Natural killer cell (primary cell): Measurements from ENCODE around the gene IL1RAPL1. TPM values are rescaled to one million over a fixed set of nuclear protein-coding genes. Genes with fewer than 3 reads are reported as not detected.
"Not testable (repeated sequence)": the region's sequence is repeated elsewhere in the genome, so short reads cannot be mapped to it uniquely, and the experiment has no call there.

Experiments used
- ATAC-seq, 3 donors: fragments of 150-1000 bp in 2 of 3; fragments of 200-7000 bp in 1 of 3; cut with Tn5 transposase; 1 replicate in 1 of 3; 2 replicates in 2 of 3; pipeline ENCODE4 v1.10.0; 2021; ENCODE audit warnings: mild to moderate bottlenecking in 2 of 3, moderate library complexity in 2 of 3
- DNase-seq, 2 donors: peaks; one replicate each; pipeline versions ENCODE4 v3.0.0 to v3.0.0-alpha.2; 2013 to 2021; ENCODE audit warnings: mixed read lengths in 1 of 2
- H3K27ac ChIP-seq: one replicate; pipeline ENCODE4 v1.5.1; 2013; ENCODE audit warnings: mild to moderate bottlenecking, low read length
- H3K27me3 ChIP-seq: one replicate; pipeline ENCODE4 v1.6.1; 2013; ENCODE audit warnings: low read length; ENCODE audit not compliant: control insufficient read depth, insufficient read depth
- H3K36me3 ChIP-seq: one replicate; pipeline ENCODE4 v1.6.1; 2013; ENCODE audit warnings: low read length; ENCODE audit not compliant: control insufficient read depth, insufficient read depth
- H3K4me1 ChIP-seq: one replicate; pipeline ENCODE4 v1.6.1; 2013; ENCODE audit warnings: low read length; ENCODE audit not compliant: control insufficient read depth, insufficient read depth
- H3K4me3 ChIP-seq: one replicate; pipeline ENCODE4 v1.5.1; 2013; ENCODE audit warnings: low read length
- H3K9me3 ChIP-seq: one replicate; pipeline ENCODE4 v1.6.1; 2013; ENCODE audit warnings: low read length; ENCODE audit not compliant: control insufficient read depth, insufficient read depth
- H3K27ac Mint-ChIP-seq, 2 donors: one replicate each; pipeline ENCODE4 v1.8.0; 2022; ENCODE audit warnings: mild to moderate bottlenecking in 2 of 2, mixed read lengths in 2 of 2, moderate library complexity in 1 of 2
- H3K27me3 Mint-ChIP-seq, 2 donors: one replicate each; pipeline ENCODE4 v1.8.0; 2022; ENCODE audit warnings: low read depth in 2 of 2, mixed read lengths in 2 of 2
- H3K36me3 Mint-ChIP-seq: one replicate; pipeline ENCODE4 v1.8.0; 2022; ENCODE audit warnings: mixed read lengths
- H3K4me1 Mint-ChIP-seq, 2 donors: one replicate each; pipeline ENCODE4 v1.8.0; 2022; ENCODE audit warnings: mixed read lengths in 2 of 2
- H3K4me3 Mint-ChIP-seq: one replicate; pipeline ENCODE4 v1.8.0; 2022; ENCODE audit warnings: mild to moderate bottlenecking, moderate library complexity, mixed read lengths
- H3K9me3 Mint-ChIP-seq, 2 donors: one replicate each; pipeline ENCODE4 v1.8.0; 2022; ENCODE audit warnings: mixed read lengths in 2 of 2
- WGBS: methylation state at CpG from one replicate; pipeline ENCODE4 v1.1.7; 2013; ENCODE audit warnings: missing lambda C conversion rate; ENCODE audit not compliant: insufficient coverage; 5-methylcytosine and 5-hydroxymethylcytosine counted together
- intact Hi-C: fragments of 100-400 bp; cut with micrococcal nuclease; formaldehyde crosslinking; loops from one replicate; pipeline ENCODE4 v1.14.2; 2022
- total RNA-seq, 4 donors: library from RNA; stranded (reverse); fragments of 120-200 nt in 1 of 4; gene quantifications; one replicate each; pipeline versions ENCODE4 v1.2.3 to v1.2.4, GENCODE V29; 2013 to 2022
- TF ChIP-seq, protein P1 (sequence below): fragments of 200-600 bp; IDR thresholded peaks from one replicate; pipeline ENCODE4 v1.8.0; 2022; ENCODE audit warnings: antibody characterized with exemption

Gene IL1RAPL1
- total RNA-seq, 3 donors from 2014 or later (not counting 1 experiment from before 2014, with no cell fraction given): not detected

GRCh38 chrX:29107231-29107630 lies 520.0 kb downstream of the IL1RAPL1 start:
- no peaks in the 10 kb centered on the region for H3K27me3 Mint-ChIP-seq
- TF ChIP-seq, protein P1, sequence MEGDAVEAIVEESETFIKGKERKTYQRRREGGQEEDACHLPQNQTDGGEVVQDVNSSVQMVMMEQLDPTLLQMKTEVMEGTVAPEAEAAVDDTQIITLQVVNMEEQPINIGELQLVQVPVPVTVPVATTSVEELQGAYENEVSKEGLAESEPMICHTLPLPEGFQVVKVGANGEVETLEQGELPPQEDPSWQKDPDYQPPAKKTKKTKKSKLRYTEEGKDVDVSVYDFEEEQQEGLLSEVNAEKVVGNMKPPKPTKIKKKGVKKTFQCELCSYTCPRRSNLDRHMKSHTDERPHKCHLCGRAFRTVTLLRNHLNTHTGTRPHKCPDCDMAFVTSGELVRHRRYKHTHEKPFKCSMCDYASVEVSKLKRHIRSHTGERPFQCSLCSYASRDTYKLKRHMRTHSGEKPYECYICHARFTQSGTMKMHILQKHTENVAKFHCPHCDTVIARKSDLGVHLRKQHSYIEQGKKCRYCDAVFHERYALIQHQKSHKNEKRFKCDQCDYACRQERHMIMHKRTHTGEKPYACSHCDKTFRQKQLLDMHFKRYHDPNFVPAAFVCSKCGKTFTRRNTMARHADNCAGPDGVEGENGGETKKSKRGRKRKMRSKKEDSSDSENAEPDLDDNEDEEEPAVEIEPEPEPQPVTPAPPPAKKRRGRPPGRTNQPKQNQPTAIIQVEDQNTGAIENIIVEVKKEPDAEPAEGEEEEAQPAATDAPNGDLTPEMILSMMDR: no peak
- WGBS: no CpG with 5 or more reads among the region's 1 CpG
- no peaks in the 10 kb centered on the region for H3K36me3 Mint-ChIP-seq
- Histone ChIP-seq H3K36me3 (no peaks in the 10 kb centered on the region), H3K27ac (no peak overlapping the region), H3K4me1 (no peaks in the 10 kb centered on the region), H3K4me3 (no peak overlapping the region), H3K27me3 (no peaks in the 10 kb centered on the region), H3K9me3 (no peaks in the 10 kb centered on the region)
- no peak overlapping the region for H3K4me3 Mint-ChIP-seq
- intact Hi-C loops: no loop called here
- no peak for DNase-seq
- H3K4me1 Mint-ChIP-seq: no peaks in the 10 kb centered on the region
- H3K9me3 Mint-ChIP-seq: peaks cover 5 to 8% of the 10 kb centered on the region in 2 donors
- no peak overlapping the region for H3K27ac Mint-ChIP-seq
- no peak for ATAC-seq

GRCh38 chrX:29110041-29110440 lies 522.8 kb downstream of the IL1RAPL1 start:
- TF ChIP-seq, protein P1: no peak
- Histone ChIP-seq H3K4me1 (no peaks in the 10 kb centered on the region), H3K4me3 (no peak overlapping the region), H3K27ac (no peak overlapping the region), H3K27me3 (no peaks in the 10 kb centered on the region), H3K36me3 (no peaks in the 10 kb centered on the region), H3K9me3 (no peaks in the 10 kb centered on the region)
- Mint-ChIP-seq H3K36me3 (no peaks in the 10 kb centered on the region), H3K4me1 (no peaks in the 10 kb centered on the region), H3K4me3 (no peak overlapping the region), H3K27me3 (no peaks in the 10 kb centered on the region), H3K27ac (no peak overlapping the region), H3K9me3 (peaks cover 3 to 8% of the 10 kb centered on the region in 2 donors)
- ATAC-seq (no peak), DNase-seq (no peak)
- intact Hi-C loops: no loop called here
- no CpG with 5 or more reads among the region's 3 CpGs for WGBS

GRCh38 chrX:29113221-29113620 lies 526.0 kb downstream of the IL1RAPL1 start:
- H3K4me3 Mint-ChIP-seq: no peak overlapping the region

GRCh38 chrX:29122817-29123216 lies 535.6 kb downstream of the IL1RAPL1 start:
- H3K27me3 ChIP-seq, H3K4me1 Mint-ChIP-seq, DNase-seq, ATAC-seq, H3K36me3 Mint-ChIP-seq, H3K4me3 Mint-ChIP-seq, H3K27me3 Mint-ChIP-seq, H3K9me3 ChIP-seq, H3K27ac Mint-ChIP-seq, intact Hi-C loops, H3K4me1 ChIP-seq, H3K9me3 Mint-ChIP-seq, H3K4me3 ChIP-seq, H3K27ac ChIP-seq, H3K36me3 ChIP-seq: not testable (repeated sequence)
- 100% methylated on average over 1 of the region's 2 CpGs for WGBS

More at GRCh38 chrX:29113221-29113620, 526.0 kb downstream of the IL1RAPL1 start:
- Mint-ChIP-seq H3K9me3 (peaks cover 0 to 16% of the 10 kb centered on the region in 2 donors), H3K27ac (no peak overlapping the region), H3K36me3 (no peaks in the 10 kb centered on the region), H3K27me3 (no peaks in the 10 kb centered on the region), H3K4me1 (no peaks in the 10 kb centered on the region)
- ATAC-seq: no peak
- Histone ChIP-seq H3K27ac (no peak overlapping the region), H3K27me3 (no peaks in the 10 kb centered on the region), H3K4me3 (no peak overlapping the region), H3K9me3 (no peaks in the 10 kb centered on the region), H3K4me1 (no peaks in the 10 kb centered on the region), H3K36me3 (no peaks in the 10 kb centered on the region)
- no peak for DNase-seq
- intact Hi-C loops: no loop called here
- 86% methylated on average over 1 of the region's 1 CpG for WGBS
- TF ChIP-seq, protein P1: no peak
